GM20431 (cell line): ENCODE results near the gene PGM3.
"Not testable (repeated sequence)": the region's sequence is repeated elsewhere in the genome, so short reads cannot be mapped to it uniquely, and the experiment has no call there.

Experiments
- in situ Hi-C: fragments of 300-500 bp; cut with MseI, MboI; formaldehyde crosslinking; loops from one replicate; pipeline ENCODE4 v1.15.0; 2020; ENCODE audit warnings: low sequenced_read_pairs; ENCODE audit not compliant: unreplicated experiment

The PGM3 gene, protein sequence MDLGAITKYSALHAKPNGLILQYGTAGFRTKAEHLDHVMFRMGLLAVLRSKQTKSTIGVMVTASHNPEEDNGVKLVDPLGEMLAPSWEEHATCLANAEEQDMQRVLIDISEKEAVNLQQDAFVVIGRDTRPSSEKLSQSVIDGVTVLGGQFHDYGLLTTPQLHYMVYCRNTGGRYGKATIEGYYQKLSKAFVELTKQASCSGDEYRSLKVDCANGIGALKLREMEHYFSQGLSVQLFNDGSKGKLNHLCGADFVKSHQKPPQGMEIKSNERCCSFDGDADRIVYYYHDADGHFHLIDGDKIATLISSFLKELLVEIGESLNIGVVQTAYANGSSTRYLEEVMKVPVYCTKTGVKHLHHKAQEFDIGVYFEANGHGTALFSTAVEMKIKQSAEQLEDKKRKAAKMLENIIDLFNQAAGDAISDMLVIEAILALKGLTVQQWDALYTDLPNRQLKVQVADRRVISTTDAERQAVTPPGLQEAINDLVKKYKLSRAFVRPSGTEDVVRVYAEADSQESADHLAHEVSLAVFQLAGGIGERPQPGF

DNA sequence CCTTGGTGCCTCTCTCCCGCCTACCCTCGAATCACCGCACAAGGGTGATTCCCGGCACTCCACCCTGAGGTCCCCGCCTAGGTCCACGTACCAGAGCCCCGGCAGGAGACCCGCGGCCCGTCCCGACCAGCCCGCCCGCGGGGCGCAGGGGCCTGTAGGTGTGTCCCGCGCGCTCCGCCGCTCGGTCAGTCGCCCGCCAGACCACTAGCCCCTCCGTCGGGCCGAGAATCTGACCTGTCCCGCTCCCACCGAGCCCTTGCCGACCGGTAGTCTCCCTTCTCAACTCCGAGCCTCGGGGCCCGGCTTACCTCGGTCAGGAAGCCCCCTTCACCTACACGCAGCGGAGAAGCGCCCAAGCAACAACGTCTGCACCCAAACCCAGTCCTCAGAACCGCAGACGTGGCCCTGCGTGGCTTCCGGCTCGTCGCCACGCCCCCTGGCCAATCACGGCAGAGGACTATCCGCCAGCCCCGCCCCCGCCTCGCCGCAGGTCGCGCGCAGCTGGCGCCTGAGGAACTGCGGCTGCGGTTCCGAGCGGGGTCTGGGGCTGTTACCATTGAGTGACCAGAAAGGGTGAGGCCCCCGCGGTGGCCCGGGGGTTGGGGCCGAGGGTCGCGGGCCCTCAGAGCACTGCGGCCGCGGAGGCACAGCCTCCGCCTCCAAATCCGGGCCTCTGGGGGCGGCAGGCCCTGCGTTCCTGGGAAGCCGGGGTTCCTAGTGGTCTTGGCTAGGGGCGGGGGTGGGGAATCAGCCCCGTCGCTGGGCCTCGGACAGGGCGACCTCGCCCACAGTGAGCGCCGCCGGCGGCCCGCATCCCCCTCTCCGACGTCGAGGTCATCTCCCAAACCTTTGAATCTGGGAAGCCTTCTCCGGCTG, at the start of gene PGM3, which contains the start of gene RWDD2A:
Gene PGM3, minus strand, starts transcription at position 395 of the 876 bp plus-strand sequence. CDS start 2,253 bp downstream, outside the sequence.
Gene RWDD2A, plus strand, starts transcription at position 487 of the 876 bp plus-strand sequence. CDS start 1,095 bp downstream, outside the sequence.
- in situ Hi-C loops: no loop called here

DNA sequence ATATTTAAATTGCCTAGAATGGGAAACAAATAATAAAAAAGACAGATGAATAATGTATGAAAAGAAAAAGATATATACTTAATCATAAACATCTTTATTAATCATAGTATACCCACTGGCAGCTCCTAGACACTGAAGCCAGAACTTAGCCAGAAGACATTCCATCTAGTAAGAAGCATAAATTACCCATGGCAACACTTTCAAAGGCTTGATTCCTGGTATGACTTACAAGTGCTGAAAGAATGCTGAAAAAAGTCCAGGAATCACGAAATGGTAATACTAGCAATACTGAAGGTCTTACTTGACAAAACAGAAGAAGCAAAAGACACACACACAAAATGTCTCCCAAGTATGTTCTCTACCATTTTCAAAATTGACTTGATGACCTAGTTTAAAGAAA, 38.1 kb upstream of the PGM3 start:
- in situ Hi-C loops: no loop called here

DNA sequence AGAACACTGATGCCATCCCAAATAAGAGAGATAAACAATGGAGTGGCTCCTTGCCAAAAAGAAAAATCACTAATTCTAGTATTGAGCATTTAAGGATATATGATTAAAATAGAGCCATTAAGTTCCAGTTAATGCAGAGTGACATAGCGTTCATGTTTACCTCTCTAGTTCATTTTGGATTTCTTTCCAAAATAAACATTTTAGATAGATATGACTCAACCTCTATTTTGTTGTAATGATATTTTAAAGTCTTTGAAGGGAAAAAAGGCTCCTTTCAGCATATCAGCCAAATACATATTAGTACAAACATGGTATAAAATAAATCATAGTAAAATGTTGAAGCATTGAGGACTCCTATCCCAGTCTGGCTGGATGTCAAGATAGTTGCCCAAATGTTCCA, 33.5 kb upstream of the PGM3 start:
- in situ Hi-C loops: no loop called here

DNA sequence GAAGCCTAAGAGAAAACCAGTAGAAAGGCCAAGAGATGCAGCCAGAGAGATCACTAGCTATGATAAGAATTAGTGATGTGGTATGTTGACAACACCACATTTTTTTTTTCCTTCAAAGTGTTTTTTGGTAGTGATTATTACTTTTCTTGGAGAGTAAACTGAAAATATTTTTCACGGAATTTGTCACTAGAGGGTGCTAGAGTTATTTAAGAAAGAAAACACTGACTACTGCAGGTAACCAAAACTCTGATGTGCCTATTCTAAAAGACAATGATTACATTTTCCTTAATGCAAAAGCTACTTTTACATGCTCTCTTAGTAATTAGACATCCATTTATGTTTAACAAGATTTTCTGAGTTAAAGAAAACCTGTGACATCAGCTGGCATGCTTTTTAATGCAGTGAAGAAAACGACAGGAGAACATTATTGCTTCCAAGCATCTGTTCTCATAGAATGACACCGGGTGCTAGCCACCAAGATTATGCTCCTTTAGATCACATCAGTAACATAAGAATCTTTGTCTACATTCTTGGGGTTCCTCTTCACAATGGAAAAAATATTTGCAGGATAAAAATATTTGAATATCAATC, 28.9 kb upstream of the PGM3 start:
- in situ Hi-C loops: loop anchor here (5.0 kb wide), 1 partner anchor 295 kb away; no protein-coding TSS in a partner anchor

GRCh38 chr6:83221276-83221675, 28.2 kb upstream of the PGM3 start:
- in situ Hi-C loops: loop anchor here (5.0 kb wide), 1 partner anchor 296 kb away; no protein-coding TSS in a partner anchor

GRCh38 chr6:83220121-83220520, 27.1 kb upstream of the PGM3 start:
- in situ Hi-C loops: loop anchor here (5.0 kb wide), 1 partner anchor 297 kb away; no protein-coding TSS in a partner anchor

GRCh38 chr6:83218646-83219045, 25.6 kb upstream of the PGM3 start:
- in situ Hi-C loops: no loop called here

DNA sequence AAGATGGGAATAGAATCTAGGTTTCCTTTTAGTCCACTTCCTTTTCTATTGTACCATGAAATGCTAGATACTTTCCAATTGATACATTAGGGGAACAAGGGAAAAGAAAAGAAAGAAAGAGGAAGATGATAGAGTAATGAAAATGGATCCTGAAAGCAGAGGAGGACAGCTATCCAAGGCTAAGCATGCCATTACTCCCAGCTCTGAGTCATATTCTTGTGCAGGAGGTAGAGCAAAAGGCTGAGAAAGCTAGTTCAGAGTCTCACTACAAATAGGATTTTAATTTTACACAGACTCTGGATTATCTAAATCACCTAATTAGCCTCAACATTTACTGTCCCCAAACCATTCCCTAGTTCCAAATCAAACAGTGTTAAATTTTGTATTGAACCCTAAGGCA, 23.7 kb upstream of the PGM3 start:
- in situ Hi-C loops: no loop called here

DNA sequence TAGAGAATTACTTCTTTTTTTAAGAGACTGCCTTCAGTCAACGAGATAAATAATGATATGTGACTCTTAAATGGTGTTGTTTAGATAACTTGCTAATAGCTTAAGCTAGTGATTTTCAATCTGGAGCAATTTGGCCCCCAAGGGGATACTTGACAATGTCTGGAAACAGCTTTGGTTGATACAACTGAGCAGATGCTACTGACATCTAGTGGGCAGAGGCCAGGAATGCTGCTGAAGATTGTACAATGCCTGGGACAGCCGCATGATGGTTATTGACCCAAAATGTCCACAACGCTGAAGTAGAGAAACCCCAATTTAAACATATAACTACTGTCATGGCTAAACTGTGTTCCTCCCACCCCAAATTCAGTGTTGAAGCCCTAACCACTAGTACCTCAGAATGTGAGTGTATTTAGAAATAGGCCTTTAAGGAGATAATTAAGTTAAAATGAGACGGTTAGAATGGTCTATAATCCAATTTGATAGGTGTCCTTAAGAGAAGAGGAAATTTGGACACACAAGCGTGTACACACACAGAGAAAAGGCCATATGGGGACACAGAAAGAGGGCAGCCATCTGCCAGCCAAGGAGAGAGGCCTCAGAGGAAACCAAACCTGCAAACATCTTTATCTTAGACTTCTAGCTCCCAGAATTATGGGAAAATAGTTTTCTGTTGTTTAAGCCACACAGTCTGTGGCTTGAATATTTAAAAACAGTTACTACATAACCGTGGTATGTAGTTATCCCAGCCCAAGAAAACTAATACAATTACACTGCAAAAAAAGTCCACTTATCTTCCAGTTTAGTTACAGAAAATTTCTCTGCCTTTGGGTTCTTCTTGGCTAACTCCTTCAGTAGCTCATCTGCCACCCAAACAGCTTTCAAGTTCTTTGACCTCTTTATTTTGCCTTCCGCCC, 22.3 kb upstream of the PGM3 start:
- in situ Hi-C loops: no loop called here

DNA sequence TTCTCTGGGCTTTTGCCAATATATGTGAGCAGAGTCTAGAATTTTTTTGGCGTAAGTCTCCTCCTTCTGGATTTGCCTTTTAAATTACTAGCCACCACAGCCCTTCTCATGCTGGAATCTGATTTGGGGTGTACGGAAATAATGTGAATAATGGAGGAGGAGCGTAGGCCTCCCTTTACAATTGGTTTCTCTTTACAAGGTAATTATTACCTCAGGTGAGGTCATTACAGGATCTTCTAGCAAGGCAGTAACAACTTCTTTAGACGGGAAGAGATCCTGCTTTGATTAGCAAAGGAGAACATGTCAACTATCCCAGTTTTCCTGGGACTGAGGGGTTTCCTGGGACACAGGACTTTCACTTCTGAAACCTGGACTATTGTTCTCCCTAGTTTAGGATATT, 9.0 kb upstream of the PGM3 start:
- in situ Hi-C loops: no loop called here

DNA sequence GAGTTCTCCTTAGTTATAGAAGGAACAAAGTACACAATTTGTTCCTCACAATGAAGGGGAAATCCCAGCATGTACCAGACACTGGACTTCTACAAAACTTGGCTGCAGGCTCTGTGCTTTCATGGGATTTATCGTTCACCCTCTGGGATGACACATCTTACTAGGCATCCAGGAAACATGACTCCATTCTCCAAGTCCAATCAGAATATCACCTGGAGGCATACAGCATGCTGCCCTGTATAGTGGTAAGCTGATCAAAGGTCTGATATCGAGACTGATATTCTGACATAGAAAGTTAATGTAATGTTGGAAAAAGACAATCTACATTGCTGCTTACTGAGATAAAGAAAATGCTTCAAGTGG, 6.8 kb upstream of the PGM3 start:
- in situ Hi-C loops: no loop called here

DNA sequence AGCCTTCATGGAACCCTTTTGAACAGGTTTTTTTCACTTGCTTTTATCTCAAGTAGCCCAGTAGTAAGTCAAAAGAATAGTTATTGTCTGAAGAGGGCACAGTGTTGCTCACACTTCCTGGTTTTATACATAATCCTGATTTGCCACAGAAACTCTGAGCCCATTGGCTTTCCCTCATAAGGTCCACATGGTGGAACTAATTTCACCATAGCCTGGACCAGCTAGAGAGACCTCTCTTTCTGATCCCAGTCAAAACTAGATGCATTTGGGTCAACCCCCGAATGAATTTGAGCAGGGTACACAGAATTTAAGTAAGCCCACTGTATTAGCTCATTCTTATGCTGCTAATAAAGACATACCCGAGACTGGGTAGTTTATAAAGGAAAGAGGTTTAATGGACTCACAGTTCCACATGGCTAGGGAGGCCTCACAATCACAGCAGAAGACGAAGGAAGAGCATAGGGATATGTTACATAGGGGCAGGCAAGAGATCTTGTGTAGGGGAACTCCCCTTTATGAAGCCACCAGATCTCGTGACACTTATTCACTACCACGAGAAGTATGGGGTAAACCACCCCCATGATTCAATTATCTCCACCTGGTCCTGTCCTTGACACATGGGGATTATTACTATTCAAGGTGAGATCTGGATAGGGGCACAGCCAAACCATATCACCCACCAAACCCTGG, 6.3 kb upstream of the PGM3 start:
- in situ Hi-C loops: no loop called here

- in situ Hi-C loops: no loop called here
Measured at GRCh38 chr6:83198486-83199172, 5.6 kb upstream of the PGM3 start.

DNA sequence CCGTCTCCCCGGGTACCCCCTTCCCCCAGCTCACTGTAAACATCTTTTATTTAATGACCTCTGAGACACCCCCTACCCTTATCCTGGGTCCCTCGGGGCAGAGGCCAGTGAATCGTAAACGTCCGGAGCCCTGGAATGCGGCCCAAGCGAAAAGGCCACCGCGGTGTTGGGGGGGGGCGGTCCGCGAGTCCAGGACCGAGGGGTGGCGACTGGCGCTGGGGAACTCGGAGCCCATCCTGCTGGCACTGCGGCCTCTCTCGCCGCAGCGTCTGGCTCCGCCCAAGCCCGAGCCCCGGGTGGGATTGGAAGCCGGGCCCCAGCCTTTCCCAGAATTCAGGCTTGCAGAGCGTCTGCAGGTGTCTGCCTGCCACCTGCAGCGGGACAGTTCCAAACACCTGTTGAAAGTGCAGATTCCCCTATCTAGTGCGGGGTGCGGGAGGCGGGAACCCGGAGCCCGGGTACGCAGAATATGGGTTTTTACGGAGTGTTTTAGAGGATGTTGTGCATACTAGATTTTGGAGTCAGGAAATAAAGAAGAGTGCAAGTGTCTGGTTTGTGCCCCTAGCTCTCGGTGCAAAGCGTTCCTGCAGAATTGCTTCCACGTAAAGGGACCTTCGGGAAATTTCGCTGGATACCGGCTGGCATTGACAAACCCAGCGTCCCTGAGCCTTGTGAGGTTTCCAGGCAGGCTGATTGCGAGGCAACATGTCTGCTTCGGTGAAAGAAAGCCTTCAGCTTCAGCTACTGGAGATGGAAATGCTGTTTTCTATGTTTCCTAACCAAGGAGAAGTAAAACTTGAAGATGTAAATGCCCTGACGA, 892 bp upstream of the PGM3 start:
- in situ Hi-C loops: no loop called here

DNA sequence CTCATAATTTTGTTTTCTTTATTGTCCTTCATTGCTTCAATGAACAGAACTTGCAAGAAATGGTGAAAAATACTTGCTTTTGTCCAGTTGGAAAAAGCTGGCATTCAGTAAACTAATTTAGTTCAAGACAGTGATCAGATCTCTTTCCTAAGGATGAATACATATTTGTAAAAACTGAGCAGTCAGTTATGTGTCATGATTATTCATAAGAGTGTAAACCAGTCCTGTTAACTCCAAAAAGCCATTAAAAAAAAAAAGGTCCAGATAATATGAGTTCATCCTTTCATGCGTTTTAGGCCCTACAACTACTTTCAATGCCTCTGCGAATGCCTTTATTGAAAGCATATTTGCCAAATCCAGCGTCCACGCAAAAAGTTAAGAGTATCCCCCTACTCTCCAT, 609 bp downstream of the PGM3 start:
- in situ Hi-C loops: no loop called here

GRCh38 chr6:83191974-83192373, 1.1 kb downstream of the PGM3 start:
- in situ Hi-C loops: not testable (repeated sequence)

DNA sequence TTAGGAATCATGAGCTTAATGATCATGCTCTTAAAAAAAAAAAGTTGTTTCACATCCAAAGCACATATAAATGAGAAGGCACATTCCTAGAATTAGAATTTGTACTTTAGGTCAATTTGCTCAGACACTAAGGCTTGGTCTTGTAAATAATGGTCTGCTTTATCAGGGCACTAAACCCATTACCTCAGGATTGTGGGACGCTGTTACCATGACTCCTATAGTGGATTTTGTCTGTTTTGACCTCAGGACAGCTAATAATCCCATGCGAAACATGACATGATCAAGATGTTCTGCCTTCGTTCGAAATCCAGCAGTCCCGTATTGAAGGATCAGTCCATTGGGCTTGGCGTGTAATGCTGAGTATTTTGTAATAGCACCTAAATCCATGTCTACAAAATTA, 2.4 kb downstream of the PGM3 start:
- in situ Hi-C loops: no loop called here
